Endothelial cell of hepatic sinusoid (primary cell): ENCODE results near the gene PCBP4.

Experiments used
- in situ Hi-C: cut with HindIII; loops from 2 replicates; pipeline ENCODE4 v1.10.0; 2017; ENCODE audit warnings: low sequenced_read_pairs

PCBP4 gene

GRCh38 chr3:51958603-51959521, 8.4 kb downstream of the PCBP4 start:
- in situ Hi-C loops, result no loop called here

GRCh38 chr3:51957520-51958205, 9.6 kb downstream of the PCBP4 start:
- in situ Hi-C loops, result no loop called here

DNA sequence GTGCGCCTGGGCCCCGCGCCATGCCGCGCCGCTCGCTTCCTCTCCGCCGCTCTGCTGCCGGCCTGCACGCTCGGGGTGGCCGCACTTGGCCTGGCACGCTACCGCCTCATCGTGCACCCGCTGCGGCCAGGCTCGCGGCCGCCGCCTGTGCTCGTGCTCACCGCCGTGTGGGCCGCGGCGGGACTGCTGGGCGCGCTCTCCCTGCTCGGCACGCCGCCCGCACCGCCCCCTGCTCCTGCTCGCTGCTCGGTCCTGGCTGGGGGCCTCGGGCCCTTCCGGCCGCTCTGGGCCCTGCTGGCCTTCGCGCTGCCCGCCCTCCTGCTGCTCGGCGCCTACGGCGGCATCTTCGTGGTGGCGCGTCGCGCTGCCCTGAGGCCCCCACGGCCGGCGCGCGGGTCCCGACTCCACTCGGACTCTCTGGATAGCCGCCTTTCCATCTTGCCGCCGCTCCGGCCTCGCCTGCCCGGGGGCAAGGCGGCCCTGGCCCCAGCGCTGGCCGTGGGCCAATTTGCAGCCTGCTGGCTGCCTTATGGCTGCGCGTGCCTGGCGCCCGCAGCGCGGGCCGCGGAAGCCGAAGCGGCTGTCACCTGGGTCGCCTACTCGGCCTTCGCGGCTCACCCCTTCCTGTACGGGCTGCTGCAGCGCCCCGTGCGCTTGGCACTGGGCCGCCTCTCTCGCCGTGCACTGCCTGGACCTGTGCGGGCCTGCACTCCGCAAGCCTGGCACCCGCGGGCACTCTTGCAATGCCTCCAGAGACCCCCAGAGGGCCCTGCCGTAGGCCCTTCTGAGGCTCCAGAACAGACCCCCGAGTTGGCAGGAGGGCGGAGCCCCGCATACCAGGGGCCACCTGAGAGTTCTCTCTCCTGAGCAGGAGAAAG, 11.1 kb downstream of the PCBP4 start:
- in situ Hi-C loops, result no loop called here

DNA sequence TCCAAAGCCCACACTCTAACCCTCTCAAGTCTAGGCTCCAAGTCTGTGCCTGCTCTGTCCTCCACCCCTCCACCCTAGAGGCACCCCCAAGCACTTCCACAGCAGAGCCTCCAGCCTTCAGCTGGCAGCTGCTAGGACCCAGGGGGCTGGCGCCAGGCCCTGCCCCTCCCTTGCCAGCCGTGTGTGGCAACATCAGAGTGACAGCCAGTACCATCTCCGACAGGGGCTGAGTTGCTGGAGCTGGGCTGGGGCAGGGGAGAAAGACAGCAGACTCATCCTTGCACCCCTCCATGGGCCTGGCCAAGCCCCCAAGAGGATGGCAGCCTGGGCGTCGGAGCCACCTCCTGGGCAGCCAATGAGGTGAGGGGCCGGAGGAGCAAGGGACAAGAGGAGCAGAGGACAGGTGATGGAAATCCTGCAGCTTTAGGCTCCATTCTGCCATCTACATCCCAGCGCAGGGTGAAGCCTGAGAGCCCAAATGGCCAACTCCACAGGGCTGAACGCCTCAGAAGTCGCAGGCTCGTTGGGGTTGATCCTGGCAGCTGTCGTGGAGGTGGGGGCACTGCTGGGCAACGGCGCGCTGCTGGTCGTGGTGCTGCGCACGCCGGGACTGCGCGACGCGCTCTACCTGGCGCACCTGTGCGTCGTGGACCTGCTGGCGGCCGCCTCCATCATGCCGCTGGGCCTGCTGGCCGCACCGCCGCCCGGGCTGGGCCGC, 11.9 kb downstream of the PCBP4 start, which contains the start of gene GPR62:
Gene GPR62, plus strand, starts transcription at position 207 of the 718 bp plus-strand sequence. Its CDS starts 272 bp downstream, at position 479.
- in situ Hi-C loops, result no loop called here

DNA sequence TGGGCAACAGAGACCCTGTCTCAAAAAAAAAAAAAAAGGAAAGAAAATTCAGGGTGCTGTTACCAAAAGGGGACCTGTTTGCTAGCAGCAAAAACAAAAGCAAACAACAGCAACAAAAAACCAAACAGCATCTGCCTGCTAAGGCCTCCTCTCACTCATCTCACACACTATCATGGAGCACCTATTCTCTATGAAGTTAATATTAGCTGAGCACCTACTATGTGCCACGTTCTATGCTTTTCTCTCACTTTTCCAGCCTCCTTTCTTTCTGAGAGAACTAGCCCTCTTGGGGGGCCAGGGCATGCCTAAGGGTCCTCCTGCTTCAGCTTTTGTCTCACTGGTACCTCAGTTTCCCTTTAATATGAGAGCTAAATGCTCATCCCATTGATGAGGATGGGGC, 12.5 kb downstream of the PCBP4 start:
- in situ Hi-C loops, result no loop called here

- in situ Hi-C loops, result no loop called here
Measured at GRCh38 chr3:51954105-51954504, 13.1 kb downstream of the PCBP4 start.

DNA sequence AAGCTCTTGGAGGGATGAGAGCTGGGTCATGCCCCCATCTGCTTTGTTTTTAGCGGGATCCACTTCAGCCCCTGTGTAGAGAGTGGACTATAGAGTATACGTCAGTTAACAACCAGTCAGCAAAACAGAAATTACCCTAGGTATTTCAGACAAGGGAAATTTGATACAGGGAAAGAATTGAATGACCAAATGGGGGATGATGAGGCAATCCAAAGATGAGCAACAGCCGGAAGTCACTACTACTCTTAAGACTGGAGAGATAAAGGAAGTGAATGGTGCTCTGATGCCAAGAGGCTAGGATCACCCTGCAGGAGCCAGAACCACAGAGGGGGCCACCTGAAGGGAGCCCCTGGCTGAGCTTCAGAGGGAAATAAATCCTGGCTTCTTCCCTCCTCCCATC, 13.8 kb downstream of the PCBP4 start:
- in situ Hi-C loops, result no loop called here

GRCh38 chr3:51950899-51951298, 16.4 kb downstream of the PCBP4 start:
- in situ Hi-C loops, result no loop called here

GRCh38 chr3:51949121-51949520, 18.1 kb downstream of the PCBP4 start:
- in situ Hi-C loops, result loop anchor here (10.0 kb wide), 1 partner anchor 46 kb away; the partner anchor contains the start of gene RPL29

- in situ Hi-C loops, result loop anchor here (10.0 kb wide), 1 partner anchor 47 kb away; the partner anchor contains the start of gene RPL29
Measured at GRCh38 chr3:51948016-51948580, 19.2 kb downstream of the PCBP4 start.

GRCh38 chr3:51947215-51947900, 19.9 kb downstream of the PCBP4 start:
- in situ Hi-C loops, result loop anchor here (10.0 kb wide), 1 partner anchor 47 kb away; the partner anchor contains the start of gene RPL29

DNA sequence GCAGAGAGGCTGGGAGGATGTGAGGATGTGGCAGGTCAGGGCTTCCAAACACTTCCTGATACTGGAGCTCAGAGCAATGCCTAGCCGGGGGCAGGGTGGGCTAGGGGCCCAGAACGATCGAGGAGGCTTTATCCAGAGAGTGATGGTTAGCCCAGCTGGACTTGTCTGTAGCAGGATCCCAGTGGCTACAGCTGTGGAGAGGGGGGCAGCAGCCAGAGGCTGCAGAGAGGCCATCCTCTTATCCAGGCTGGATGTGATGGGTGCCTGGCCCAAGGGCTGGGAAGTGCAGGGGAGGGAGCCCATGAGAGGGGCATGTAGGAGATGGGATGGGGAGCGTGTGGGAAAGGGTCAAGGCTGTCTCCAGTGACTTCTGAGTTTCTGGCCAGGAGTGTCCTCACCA, 20.5 kb downstream of the PCBP4 start:
- in situ Hi-C loops, result loop anchor here (10.0 kb wide), 1 partner anchor 48 kb away; the partner anchor contains the start of gene RPL29

- in situ Hi-C loops, result loop anchor here (10.0 kb wide), 1 partner anchor 49 kb away; the partner anchor contains the start of gene RPL29
Measured at GRCh38 chr3:51945926-51946705, 21.1 kb downstream of the PCBP4 start.

DNA sequence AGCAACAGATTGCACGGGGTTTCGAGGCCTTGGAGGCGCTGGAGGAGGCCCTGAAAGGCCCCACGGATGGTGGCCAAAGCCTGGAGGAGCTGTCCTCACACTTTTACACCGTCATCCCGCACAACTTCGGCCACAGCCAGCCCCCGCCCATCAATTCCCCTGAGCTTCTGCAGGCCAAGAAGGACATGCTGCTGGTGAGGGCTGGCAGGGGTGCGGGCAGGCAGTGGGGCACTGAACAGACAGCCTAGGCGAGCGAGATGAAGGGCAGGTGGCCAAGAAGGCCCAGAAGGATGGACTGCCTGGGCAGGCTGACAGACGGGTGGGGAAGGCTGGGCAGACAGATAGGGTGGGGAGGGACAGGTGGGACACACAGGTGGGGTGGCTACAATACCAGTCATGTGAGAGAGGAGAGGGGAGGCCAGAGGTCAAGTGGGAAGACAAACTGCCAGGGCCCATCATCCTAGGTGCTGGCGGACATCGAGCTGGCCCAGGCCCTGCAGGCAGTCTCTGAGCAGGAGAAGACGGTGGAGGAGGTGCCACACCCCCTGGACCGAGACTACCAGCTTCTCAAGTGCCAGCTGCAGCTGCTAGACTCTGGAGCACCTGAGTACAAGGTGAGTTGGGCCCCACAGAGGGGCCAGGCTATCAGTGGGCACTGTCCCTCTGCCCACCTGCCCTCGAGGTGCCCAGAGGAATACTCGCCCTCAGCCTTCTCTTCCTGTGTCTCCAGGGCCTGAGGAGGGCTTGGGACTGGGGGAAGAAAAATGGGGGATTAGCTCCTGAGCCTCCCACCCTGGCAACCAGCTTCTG, 22.0 kb downstream of the PCBP4 start:
- in situ Hi-C loops, result loop anchor here (10.0 kb wide), 1 partner anchor 50 kb away; the partner anchor contains the start of gene RPL29

- in situ Hi-C loops, result loop anchor here (10.0 kb wide), 1 partner anchor 50 kb away; the partner anchor contains the start of gene RPL29
Measured at GRCh38 chr3:51944451-51945021, 22.7 kb downstream of the PCBP4 start.

- in situ Hi-C loops, result loop anchor here (10.0 kb wide), 1 partner anchor 51 kb away; the partner anchor contains the start of gene RPL29
Measured at GRCh38 chr3:51943451-51944391, 23.5 kb downstream of the PCBP4 start.
